Stomach smooth muscle (tissue), 2 donors: ENCODE results near the gene BLOC1S5.
A peak's percentile ranks its signal among the peaks of the same experiment; 100 is the strongest.

Source experiments
- H3K27ac ChIP-seq: one replicate; pipeline ENCODE4 v1.7.0; 2013; ENCODE audit warnings: mild to moderate bottlenecking, low read length, inconsistent platforms
- H3K27me3 ChIP-seq, 2 donors: one replicate each; pipeline ENCODE4 v1.7.0; 2013; ENCODE audit warnings: low read length in 2 of 2; ENCODE audit not compliant: insufficient read depth in 2 of 2, control insufficient read depth in 1 of 2
- H3K36me3 ChIP-seq, 2 donors: one replicate each; pipeline ENCODE4 v1.7.0; 2013; ENCODE audit warnings: low read length in 2 of 2; ENCODE audit not compliant: control insufficient read depth in 2 of 2, insufficient read depth in 2 of 2
- H3K4me1 ChIP-seq: one replicate; pipeline ENCODE4 v1.7.0; 2013; ENCODE audit warnings: low read length; ENCODE audit not compliant: control insufficient read depth, insufficient read depth
- H3K4me3 ChIP-seq, 2 donors: one replicate each; pipeline ENCODE4 v1.7.0; 2013; ENCODE audit warnings: low read length in 2 of 2
- H3K9ac ChIP-seq, 2 donors: one replicate each; pipeline ENCODE4 v1.7.0; 2013; ENCODE audit warnings: low read length in 2 of 2, mild to moderate bottlenecking in 1 of 2
- H3K9me3 ChIP-seq, 2 donors: one replicate each; pipeline ENCODE4 v1.7.0; 2013; ENCODE audit warnings: low read length in 2 of 2; ENCODE audit not compliant: control insufficient read depth in 2 of 2
- donor health status: healthy.
- donor health status: Pancreatic carcinoma.

The BLOC1S5 gene

GRCh38 chr6:8014947-8015346, 49.2 kb downstream of the BLOC1S5 start:
- no peaks in the 10 kb centered on the region for H3K4me1 ChIP-seq
- H3K9me3 ChIP-seq = no peaks in the 10 kb centered on the region
- H3K9ac ChIP-seq = no peak overlapping the region
- no peak overlapping the region for H3K27ac ChIP-seq
- H3K36me3 ChIP-seq = no peaks in the 10 kb centered on the region
- no peaks in the 10 kb centered on the region for H3K27me3 ChIP-seq
- no peak overlapping the region for H3K4me3 ChIP-seq

DNA sequence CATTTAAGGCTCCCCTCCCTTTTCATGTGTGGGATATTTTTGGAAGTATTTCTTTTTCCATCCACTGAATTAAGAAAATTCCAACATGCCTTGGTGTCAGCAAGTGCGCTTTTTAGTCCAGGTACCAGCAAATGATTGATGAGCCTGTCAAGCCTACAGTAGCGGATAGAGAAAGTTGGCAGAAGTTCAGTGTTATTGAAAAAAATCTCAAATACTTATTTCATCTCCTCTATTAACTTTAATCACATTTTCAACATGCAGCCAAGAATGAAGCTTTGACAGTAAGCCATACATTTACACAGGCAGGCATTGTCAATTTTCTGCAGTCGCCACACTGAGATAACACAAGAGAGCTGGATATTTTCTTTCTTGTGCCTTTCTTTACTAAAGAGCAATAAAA, 50.4 kb downstream of the BLOC1S5 start:
- H3K27me3 ChIP-seq = no peaks in the 10 kb centered on the region
- H3K4me1 ChIP-seq = no peaks in the 10 kb centered on the region
- no peak overlapping the region for H3K4me3 ChIP-seq
- H3K9ac ChIP-seq = no peak overlapping the region
- H3K9me3 ChIP-seq = no peaks in the 10 kb centered on the region
- H3K27ac ChIP-seq = no peak overlapping the region
- H3K36me3 ChIP-seq = no peaks in the 10 kb centered on the region

DNA sequence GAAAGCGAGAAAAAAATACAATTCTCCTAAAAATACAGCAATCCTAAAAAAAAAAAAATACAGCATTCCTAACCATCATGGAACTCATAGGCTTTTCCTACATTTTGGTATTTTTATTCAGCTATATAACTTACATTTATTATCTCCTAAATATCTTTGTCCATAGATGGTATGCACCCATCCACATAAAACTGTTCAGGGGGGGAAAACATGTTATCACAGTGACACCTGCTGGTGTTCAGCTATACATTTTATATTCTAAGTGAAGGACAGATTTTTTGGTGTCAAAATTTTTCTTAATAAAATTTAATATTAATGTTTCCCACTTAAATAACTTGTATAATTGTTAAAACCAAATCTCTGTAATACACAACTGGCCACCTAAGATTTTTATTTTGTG, 58.0 kb downstream of the BLOC1S5 start:
- H3K4me1 ChIP-seq = no peaks in the 10 kb centered on the region
- H3K4me3 ChIP-seq = no peak overlapping the region
- H3K36me3 ChIP-seq = no peaks in the 10 kb centered on the region

DNA sequence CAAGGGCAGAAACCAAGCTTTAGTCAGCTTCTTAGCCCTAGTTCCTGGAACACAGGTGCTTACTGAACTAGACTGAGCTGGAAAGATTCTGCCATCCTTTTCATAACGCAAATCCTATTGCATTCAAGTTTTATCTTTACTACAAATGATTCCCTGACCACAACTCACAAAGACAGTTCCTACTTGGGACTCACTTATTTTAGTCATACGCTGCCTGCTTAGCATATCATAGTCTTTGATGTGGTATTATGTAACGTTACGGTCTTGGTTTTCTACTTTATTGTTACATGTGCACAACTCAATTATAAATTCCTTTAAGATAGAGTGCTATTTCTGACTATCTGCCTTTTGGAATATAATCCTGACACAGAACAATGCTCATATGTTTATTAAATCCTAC, 59.1 kb downstream of the BLOC1S5 start:
- H3K9ac ChIP-seq = no peak overlapping the region
- no peaks in the 10 kb centered on the region for H3K27me3 ChIP-seq
- no peaks in the 10 kb centered on the region for H3K36me3 ChIP-seq
- H3K4me1 ChIP-seq = no peaks in the 10 kb centered on the region
- H3K4me3 ChIP-seq = no peak overlapping the region
- H3K27ac ChIP-seq = no peak overlapping the region
- H3K9me3 ChIP-seq = no peaks in the 10 kb centered on the region

More for the DNA sequence above, 58.0 kb downstream of the BLOC1S5 start:
- H3K9me3 ChIP-seq = no peaks in the 10 kb centered on the region
- H3K27ac ChIP-seq = no peak overlapping the region
- H3K9ac ChIP-seq = no peak overlapping the region
- H3K27me3 ChIP-seq = no peaks in the 10 kb centered on the region

- Histone ChIP-seq H3K9me3 (no peaks in the 10 kb centered on the region), H3K27ac (no peak overlapping the region), H3K4me1 (no peaks in the 10 kb centered on the region), H3K9ac (no peak overlapping the region), H3K4me3 (no peak overlapping the region), H3K36me3 (no peaks in the 10 kb centered on the region), H3K27me3 (no peaks in the 10 kb centered on the region)
These were observed 63.6 kb downstream of the BLOC1S5 start for GRCh38 chr6:8000636-8001035.

DNA sequence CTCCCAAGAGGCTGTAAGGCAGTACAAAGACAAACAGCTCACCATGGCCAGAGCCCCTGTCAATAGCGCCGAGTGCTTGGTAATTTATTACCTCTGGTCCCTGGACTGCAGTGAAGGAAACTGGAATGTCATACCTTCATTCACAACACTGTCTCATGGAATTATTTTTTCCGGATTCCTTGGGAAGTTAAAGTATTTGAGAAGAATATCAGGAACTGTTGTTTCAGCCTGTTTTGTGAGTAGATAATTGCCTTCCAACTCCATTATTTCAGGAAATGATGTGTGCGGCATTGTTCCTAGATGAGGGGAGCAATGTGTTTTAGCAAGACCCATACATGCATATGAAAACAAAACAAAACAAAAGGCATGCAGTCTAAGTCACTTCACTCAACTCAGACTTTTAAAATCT, 64.0 kb downstream of the BLOC1S5 start:
- no peaks in the 10 kb centered on the region for H3K27me3 ChIP-seq

GRCh38 chr6:7999201-7999600, 65.0 kb downstream of the BLOC1S5 start:
- no peaks in the 10 kb centered on the region for H3K27me3 ChIP-seq
- H3K9me3 ChIP-seq = no peaks in the 10 kb centered on the region
- no peak overlapping the region for H3K27ac ChIP-seq
- H3K4me3 ChIP-seq = no peak overlapping the region
- H3K36me3 ChIP-seq = no peaks in the 10 kb centered on the region
- no peak overlapping the region for H3K9ac ChIP-seq
- no peaks in the 10 kb centered on the region for H3K4me1 ChIP-seq

More for the DNA sequence above, 64.0 kb downstream of the BLOC1S5 start:
- no peaks in the 10 kb centered on the region for H3K9me3 ChIP-seq
- no peaks in the 10 kb centered on the region for H3K4me1 ChIP-seq
- no peaks in the 10 kb centered on the region for H3K36me3 ChIP-seq
- H3K9ac ChIP-seq = no peak overlapping the region
- H3K4me3 ChIP-seq = no peak overlapping the region
- H3K27ac ChIP-seq = no peak overlapping the region

DNA sequence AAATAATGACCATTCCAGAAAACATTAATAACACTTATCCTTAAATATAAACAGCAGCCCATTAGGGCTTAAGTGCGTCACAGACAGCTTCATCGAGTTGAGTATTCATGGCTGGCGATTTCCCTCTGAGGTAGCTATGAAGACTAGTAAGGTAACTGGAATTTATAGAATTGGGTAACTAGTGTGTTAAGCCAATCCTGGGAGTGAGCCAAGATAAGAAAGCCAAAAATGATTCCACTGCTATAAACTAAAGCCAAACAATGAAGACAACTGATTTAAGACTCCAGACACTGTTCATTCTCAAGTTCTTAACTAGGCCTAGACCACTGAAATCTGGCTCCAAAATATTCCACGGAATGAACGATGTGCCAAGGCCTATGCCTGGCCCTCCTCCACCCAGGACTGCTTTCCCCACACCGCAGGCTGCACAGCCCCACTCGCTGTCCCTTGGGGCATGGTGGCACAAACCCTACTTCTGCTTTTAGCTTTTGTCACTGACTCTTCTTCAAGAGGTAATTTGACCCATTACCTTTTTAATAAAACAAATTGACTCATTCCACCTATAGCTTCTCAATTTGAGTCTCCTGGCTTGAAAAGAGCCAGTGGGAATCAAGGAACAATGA, 66.0 kb downstream of the BLOC1S5 start:
- Histone ChIP-seq H3K4me3 (no peak overlapping the region), H3K36me3 (no peaks in the 10 kb centered on the region), H3K4me1 (no peaks in the 10 kb centered on the region), H3K27ac (no peak overlapping the region), H3K9ac (no peak overlapping the region), H3K27me3 (no peaks in the 10 kb centered on the region), H3K9me3 (no peaks in the 10 kb centered on the region)

DNA sequence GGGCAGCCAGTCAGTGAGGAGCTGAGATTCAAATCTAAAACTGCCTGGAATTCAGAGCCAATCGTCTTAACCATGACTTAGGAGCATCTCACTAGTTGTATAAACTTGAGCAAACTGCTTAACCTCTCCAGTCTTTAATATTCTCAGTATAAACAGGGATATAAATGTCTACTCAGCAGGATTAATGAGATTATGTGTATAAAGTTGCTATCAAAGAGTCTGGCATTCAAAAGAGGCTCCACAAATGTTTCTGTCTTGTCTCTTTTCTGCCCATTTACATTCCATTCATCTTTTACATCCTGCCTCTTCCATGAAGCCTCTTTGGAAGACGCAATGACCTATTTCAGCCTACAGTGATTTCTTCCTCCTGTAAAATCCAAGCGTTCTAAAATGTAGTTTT, 66.9 kb downstream of the BLOC1S5 start:
- Histone ChIP-seq H3K9me3 (no peaks in the 10 kb centered on the region), H3K27me3 (no peaks in the 10 kb centered on the region), H3K36me3 (no peaks in the 10 kb centered on the region), H3K4me1 (no peaks in the 10 kb centered on the region), H3K27ac (no peak overlapping the region), H3K4me3 (no peak overlapping the region), H3K9ac (no peak overlapping the region)

DNA sequence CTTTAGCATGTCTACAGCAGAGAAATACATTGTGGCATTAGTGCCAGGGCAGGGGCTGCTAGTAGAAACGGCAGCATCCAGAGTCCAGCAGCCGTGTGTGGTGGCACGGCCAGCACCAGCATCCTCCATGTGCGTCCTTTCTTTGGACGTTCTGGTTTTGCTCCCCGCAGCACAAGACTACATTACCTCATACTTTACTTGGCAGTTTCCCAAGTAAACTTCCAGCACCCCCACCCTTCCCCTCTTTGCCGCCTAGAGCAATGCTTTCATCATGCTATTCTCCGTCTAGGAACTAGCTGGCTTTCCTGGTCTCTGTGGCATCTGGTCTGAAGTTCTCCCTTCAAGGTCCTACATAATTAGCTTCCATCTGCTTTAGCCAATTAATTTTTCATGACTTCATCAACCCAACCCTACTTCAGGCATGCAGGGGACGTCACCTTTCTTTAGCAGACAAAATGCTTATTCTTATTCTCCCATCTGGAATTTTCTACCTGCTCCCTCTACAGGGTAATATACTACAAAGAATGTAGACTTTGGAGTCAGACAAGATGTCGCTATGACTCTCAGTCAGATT, 67.6 kb downstream of the BLOC1S5 start:
- no peaks in the 10 kb centered on the region for H3K4me1 ChIP-seq
- H3K27ac ChIP-seq = no peak overlapping the region
- no peak overlapping the region for H3K9ac ChIP-seq
- no peaks in the 10 kb centered on the region for H3K36me3 ChIP-seq
- H3K4me3 ChIP-seq = peak overlapping the region in 1 of 2 donors; percentile 3
- no peaks in the 10 kb centered on the region for H3K27me3 ChIP-seq
- H3K9me3 ChIP-seq = no peaks in the 10 kb centered on the region

DNA sequence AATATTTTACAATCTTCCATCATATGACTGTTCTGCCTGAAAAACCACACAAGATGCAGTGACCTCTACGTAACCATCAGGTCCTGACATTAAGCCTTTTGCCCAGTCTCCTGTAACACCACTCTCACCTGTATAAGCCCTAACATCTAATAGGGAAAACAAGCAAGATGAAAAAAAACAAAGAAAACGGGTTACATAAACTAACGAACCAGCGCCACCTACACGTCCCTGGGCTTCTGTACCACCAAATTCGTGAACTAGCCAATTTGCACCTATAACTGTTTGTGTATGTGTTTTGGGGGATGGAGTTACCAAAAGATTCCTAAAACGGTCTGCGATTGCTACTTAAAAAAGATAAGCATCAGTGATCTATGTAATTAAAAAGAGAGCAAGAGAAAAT, 70.2 kb downstream of the BLOC1S5 start:
- no peak overlapping the region for H3K9ac ChIP-seq
- H3K4me3 ChIP-seq = no peak overlapping the region
- no peak overlapping the region for H3K27ac ChIP-seq
- H3K36me3 ChIP-seq = no peaks in the 10 kb centered on the region
- no peaks in the 10 kb centered on the region for H3K27me3 ChIP-seq
- H3K4me1 ChIP-seq = no peaks in the 10 kb centered on the region
- no peaks in the 10 kb centered on the region for H3K9me3 ChIP-seq
